Kidney capillary endothelial cell (primary cell): ENCODE measurements around the gene NPL.

Experiments used
- DNase-seq: peaks from one replicate; pipeline ENCODE4 v3.0.0-alpha.2; 2018; ENCODE audit warnings: low spot score

The NPL gene

GRCh38 chr1:182816863-182817262, 27.3 kb downstream of the NPL start:
- no peak for DNase-seq

- no peak for DNase-seq
These were observed 28.2 kb downstream of the NPL start for GRCh38 chr1:182817802-182818201.

GRCh38 chr1:182823220-182823619, 33.6 kb downstream of the NPL start:
- no peak for DNase-seq

- no peak for DNase-seq
These were observed 37.3 kb downstream of the NPL start for GRCh38 chr1:182826892-182827291.

GRCh38 chr1:182829285-182829932, 39.8 kb downstream of the NPL start:
- no peak for DNase-seq

GRCh38 chr1:182833271-182833670, 43.7 kb downstream of the NPL start:
- DNase-seq, result peak; percentile 69

- DNase-seq, result no peak
These were observed 44.8 kb downstream of the NPL start for GRCh38 chr1:182834326-182834725.

- DNase-seq, result peak; percentile 61
These were observed 46.2 kb downstream of the NPL start for GRCh38 chr1:182835806-182836205.

- DNase-seq, result peak; percentile 90
These were observed 49.9 kb downstream of the NPL start, which contains the start of gene DHX9 for GRCh38 chr1:182839209-182840066. DHX9 (plus strand) TSS chr1:182839347; CDS start chr1:182842567, 3,220 bp downstream.

- peak; percentile 10 for DNase-seq
These were observed 51.9 kb downstream of the NPL start for GRCh38 chr1:182841368-182841988.

- no peak for DNase-seq
These were observed 52.7 kb downstream of the NPL start for GRCh38 chr1:182842265-182842664.

- DNase-seq, result no peak
These were observed 55.8 kb downstream of the NPL start for GRCh38 chr1:182845379-182845778.

- no peak for DNase-seq
These were observed 56.3 kb downstream of the NPL start for GRCh38 chr1:182845894-182846293.

- DNase-seq, result no peak
These were observed 57.5 kb downstream of the NPL start for GRCh38 chr1:182847105-182847504.

- DNase-seq, result no peak
These were observed 59.2 kb downstream of the NPL start for GRCh38 chr1:182848736-182849135.

GRCh38 chr1:182850319-182850718, 60.7 kb downstream of the NPL start:
- no peak for DNase-seq

- no peak for DNase-seq
These were observed 62.3 kb downstream of the NPL start for GRCh38 chr1:182851825-182852224.

- DNase-seq, result no peak
These were observed 66.3 kb downstream of the NPL start for GRCh38 chr1:182855911-182856310.

GRCh38 chr1:182857212-182857611, 67.6 kb downstream of the NPL start:
- no peak for DNase-seq

GRCh38 chr1:182860658-182861057, 71.1 kb downstream of the NPL start:
- DNase-seq, result no peak

- DNase-seq, result no peak
These were observed 72.4 kb downstream of the NPL start for GRCh38 chr1:182861994-182862393.

- no peak for DNase-seq
These were observed 73.3 kb downstream of the NPL start for GRCh38 chr1:182862827-182863226.

GRCh38 chr1:182863940-182864339, 74.4 kb downstream of the NPL start:
- no peak for DNase-seq
